Astrocyte (in vitro differentiated cells and primary cell): ENCODE measurements around the gene HS6ST1. TPM values are rescaled to one million over a fixed set of nuclear protein-coding genes. Genes with fewer than 3 reads are reported as not detected.

ENCODE experiments used
- DNase-seq: peaks from one replicate; pipeline ENCODE4 v3.0.0-alpha.2; 2010; ENCODE audit warnings: low read depth
- FAIRE-seq: peaks from 2 replicates; lab custom pipeline; 2011; peaks lifted over from hg19 to GRCh38; lab: Jason Lieb, UNC
- H2AFZ ChIP-seq: 2 replicates; pipeline ENCODE4 v1.6.0; 2012; ENCODE audit warnings: low read depth, low read length, inconsistent platforms
- H3K27ac ChIP-seq: 2 replicates; pipeline ENCODE4 v1.5.1; 2011; ENCODE audit warnings: low read depth, low read length, inconsistent platforms
- H3K27me3 ChIP-seq: 2 replicates; pipeline ENCODE4 v1.6.0; 2011; ENCODE audit warnings: low read length, inconsistent platforms; ENCODE audit not compliant: insufficient read depth
- H3K36me3 ChIP-seq: 2 replicates; pipeline ENCODE4 v1.5.1; 2011; ENCODE audit warnings: low read length, inconsistent platforms; ENCODE audit not compliant: insufficient read depth
- H3K4me1 ChIP-seq: 2 replicates; pipeline ENCODE4 v1.5.1; 2011; ENCODE audit warnings: low read length, inconsistent platforms; ENCODE audit not compliant: insufficient read depth
- H3K4me2 ChIP-seq: 2 replicates; pipeline ENCODE4 v1.6.0; 2012; ENCODE audit warnings: low read length, inconsistent platforms
- H3K4me3 ChIP-seq: 2 replicates; pipeline ENCODE4 v1.5.1; 2011; ENCODE audit warnings: low read depth, mild to moderate bottlenecking, low read length, inconsistent platforms; ENCODE audit not compliant: insufficient read depth
- H3K79me2 ChIP-seq: 2 replicates; pipeline ENCODE4 v1.6.0; 2012; ENCODE audit warnings: mild to moderate bottlenecking, low read length, inconsistent platforms; ENCODE audit not compliant: insufficient read depth
- H3K9ac ChIP-seq: 2 replicates; pipeline ENCODE4 v1.6.0; 2012; ENCODE audit warnings: mild to moderate bottlenecking, low read length, inconsistent platforms
- H3K9me3 ChIP-seq: 2 replicates; pipeline ENCODE4 v1.5.1; 2012; ENCODE audit warnings: low read depth, mild to moderate bottlenecking, low read length, inconsistent platforms; ENCODE audit not compliant: insufficient read depth
- H4K20me1 ChIP-seq: 2 replicates; pipeline ENCODE4 v1.6.0; 2012; ENCODE audit warnings: low read length, inconsistent platforms; ENCODE audit not compliant: insufficient read depth
- H3K27ac Mint-ChIP-seq: one replicate; pipeline ENCODE4 v1.8.0; 2021; ENCODE audit warnings: mild to moderate bottlenecking, mixed read lengths; ENCODE audit not compliant: unreplicated experiment
- H3K27me3 Mint-ChIP-seq: one replicate; pipeline ENCODE4 v1.8.0; 2021; ENCODE audit warnings: low read depth, mixed read lengths; ENCODE audit not compliant: unreplicated experiment
- H3K36me3 Mint-ChIP-seq: one replicate; pipeline ENCODE4 v1.8.0; 2021; ENCODE audit warnings: low read depth, mixed read lengths; ENCODE audit not compliant: unreplicated experiment
- H3K4me1 Mint-ChIP-seq: one replicate; pipeline ENCODE4 v1.8.0; 2021; ENCODE audit warnings: low read depth, mixed read lengths; ENCODE audit not compliant: unreplicated experiment
- H3K4me3 Mint-ChIP-seq: one replicate; pipeline ENCODE4 v1.8.0; 2021; ENCODE audit warnings: mild to moderate bottlenecking, moderate library complexity, mixed read lengths; ENCODE audit not compliant: unreplicated experiment
- H3K9me3 Mint-ChIP-seq: one replicate; pipeline ENCODE4 v1.8.0; 2021; ENCODE audit warnings: mild to moderate bottlenecking, mixed read lengths; ENCODE audit not compliant: unreplicated experiment
- CTCF ChIP-seq: IDR thresholded peaks from 2 replicates; pipeline ENCODE4 v1.5.1; 2011; ENCODE audit warnings: low read depth, mild to moderate bottlenecking, inconsistent platforms, low read length, moderate library complexity; ENCODE audit not compliant: insufficient read depth
- EZH2 ChIP-seq: IDR thresholded peaks from 2 replicates; pipeline ENCODE4 v1.6.1; 2012; ENCODE audit warnings: mild to moderate bottlenecking, low read length, inconsistent platforms; ENCODE audit not compliant: insufficient read depth
- total RNA-seq: library from RNA; stranded (reverse); gene quantifications from 2 replicates; pipeline ENCODE4 v1.2.1, GENCODE V29; 2021

The HS6ST1 gene
- total RNA-seq, 1 donor from 2014 or later, result 20.5 TPM

- H3K4me1 ChIP-seq, result peaks cover 10% of the 10 kb centered on the region
- H3K79me2 ChIP-seq, result no peaks in the 10 kb centered on the region
- Mint-ChIP-seq H3K4me1 (peaks cover 7% of the 10 kb centered on the region), H3K36me3 (no peaks in the 10 kb centered on the region), H3K9me3 (no peaks in the 10 kb centered on the region), H3K27ac (peak overlapping the region; percentile 94), H3K4me3 (no peak overlapping the region), H3K27me3 (no peaks in the 10 kb centered on the region)
- FAIRE-seq, result no peak
- H4K20me1 ChIP-seq, result no peaks in the 10 kb centered on the region
- DNase-seq, result no peak
- H3K36me3 ChIP-seq, result no peaks in the 10 kb centered on the region
- no peak for TF ChIP-seq CTCF
- no peak for TF ChIP-seq EZH2
- H3K27ac ChIP-seq, result peak overlapping the region; percentile 85
- peak overlapping the region; percentile 90 for H2AFZ ChIP-seq
- H3K4me2 ChIP-seq, result peak overlapping the region; percentile 61
- H3K9ac ChIP-seq, result peak overlapping the region; percentile 79
- no peaks in the 10 kb centered on the region for H3K9me3 ChIP-seq
- H3K27me3 ChIP-seq, result no peaks in the 10 kb centered on the region
- H3K4me3 ChIP-seq, result no peak overlapping the region
These were observed 57.2 kb downstream of the HS6ST1 start for GRCh38 chr2:128261245-128262128.

GRCh38 chr2:128260239-128261138, 58.2 kb downstream of the HS6ST1 start:
- no peaks in the 10 kb centered on the region for H3K9me3 ChIP-seq
- H3K27ac ChIP-seq, result peak overlapping the region; percentile 85
- H4K20me1 ChIP-seq, result no peaks in the 10 kb centered on the region
- no peaks in the 10 kb centered on the region for H3K79me2 ChIP-seq
- FAIRE-seq (peak; percentile 72), DNase-seq (peak; percentile 92)
- peaks cover 10% of the 10 kb centered on the region for H3K4me1 ChIP-seq
- Mint-ChIP-seq H3K36me3 (no peaks in the 10 kb centered on the region), H3K4me3 (no peak overlapping the region), H3K27ac (peak overlapping the region; percentile 94), H3K4me1 (peaks cover 7% of the 10 kb centered on the region), H3K9me3 (no peaks in the 10 kb centered on the region), H3K27me3 (no peaks in the 10 kb centered on the region)
- H3K4me2 ChIP-seq, result peak overlapping the region; percentile 61
- H3K4me3 ChIP-seq, result no peak overlapping the region
- H3K27me3 ChIP-seq, result no peaks in the 10 kb centered on the region
- TF ChIP-seq EZH2 (no peak), CTCF (no peak)
- H3K36me3 ChIP-seq, result no peaks in the 10 kb centered on the region
- H3K9ac ChIP-seq, result peak overlapping the region; percentile 79
- H2AFZ ChIP-seq, result peak overlapping the region; percentile 90
